ENCODE results near the gene RRBP1.

DNA sequence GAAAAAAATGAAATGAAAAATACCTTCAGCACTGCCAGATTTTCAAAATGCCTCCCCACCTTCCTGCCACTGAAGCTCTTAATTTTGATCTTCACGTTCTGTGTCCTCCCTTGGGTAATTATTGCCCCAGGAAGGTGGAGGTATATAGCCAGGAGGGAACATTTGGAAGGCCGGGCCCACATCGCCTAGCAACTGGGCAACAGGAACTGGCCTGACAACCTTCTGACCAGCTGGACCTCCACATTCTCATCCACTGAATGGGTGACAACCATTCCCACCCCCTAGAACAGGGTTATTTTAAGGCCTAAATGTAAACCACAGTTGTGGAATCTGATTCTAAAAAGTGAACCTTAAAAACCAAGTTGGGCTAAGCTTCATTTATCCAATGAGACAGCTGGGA, 3.2 kb downstream of the RRBP1 start:
- TF ChIP-seq, protein P1, sequence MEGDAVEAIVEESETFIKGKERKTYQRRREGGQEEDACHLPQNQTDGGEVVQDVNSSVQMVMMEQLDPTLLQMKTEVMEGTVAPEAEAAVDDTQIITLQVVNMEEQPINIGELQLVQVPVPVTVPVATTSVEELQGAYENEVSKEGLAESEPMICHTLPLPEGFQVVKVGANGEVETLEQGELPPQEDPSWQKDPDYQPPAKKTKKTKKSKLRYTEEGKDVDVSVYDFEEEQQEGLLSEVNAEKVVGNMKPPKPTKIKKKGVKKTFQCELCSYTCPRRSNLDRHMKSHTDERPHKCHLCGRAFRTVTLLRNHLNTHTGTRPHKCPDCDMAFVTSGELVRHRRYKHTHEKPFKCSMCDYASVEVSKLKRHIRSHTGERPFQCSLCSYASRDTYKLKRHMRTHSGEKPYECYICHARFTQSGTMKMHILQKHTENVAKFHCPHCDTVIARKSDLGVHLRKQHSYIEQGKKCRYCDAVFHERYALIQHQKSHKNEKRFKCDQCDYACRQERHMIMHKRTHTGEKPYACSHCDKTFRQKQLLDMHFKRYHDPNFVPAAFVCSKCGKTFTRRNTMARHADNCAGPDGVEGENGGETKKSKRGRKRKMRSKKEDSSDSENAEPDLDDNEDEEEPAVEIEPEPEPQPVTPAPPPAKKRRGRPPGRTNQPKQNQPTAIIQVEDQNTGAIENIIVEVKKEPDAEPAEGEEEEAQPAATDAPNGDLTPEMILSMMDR (IDR thresholded peaks at IDR 0.05) = no peak
- TF ChIP-seq POLR2A (IDR thresholded peaks at IDR 0.05) (no peak), EP300 (IDR thresholded peaks at IDR 0.05) (no peak)
